Measurements from ENCODE around the gene KLF3. TPM values are rescaled to one million over a fixed set of nuclear protein-coding genes. Genes with fewer than 3 reads are reported as not detected.

Gene KLF3
- total and polyA plus RNA-seq, 9 of the 15 experiments (the other 6 are each of a cell fraction or from before 2014, with no cell fraction given) = 9.9 to 47.2 (median 18.1) TPM

DNA sequence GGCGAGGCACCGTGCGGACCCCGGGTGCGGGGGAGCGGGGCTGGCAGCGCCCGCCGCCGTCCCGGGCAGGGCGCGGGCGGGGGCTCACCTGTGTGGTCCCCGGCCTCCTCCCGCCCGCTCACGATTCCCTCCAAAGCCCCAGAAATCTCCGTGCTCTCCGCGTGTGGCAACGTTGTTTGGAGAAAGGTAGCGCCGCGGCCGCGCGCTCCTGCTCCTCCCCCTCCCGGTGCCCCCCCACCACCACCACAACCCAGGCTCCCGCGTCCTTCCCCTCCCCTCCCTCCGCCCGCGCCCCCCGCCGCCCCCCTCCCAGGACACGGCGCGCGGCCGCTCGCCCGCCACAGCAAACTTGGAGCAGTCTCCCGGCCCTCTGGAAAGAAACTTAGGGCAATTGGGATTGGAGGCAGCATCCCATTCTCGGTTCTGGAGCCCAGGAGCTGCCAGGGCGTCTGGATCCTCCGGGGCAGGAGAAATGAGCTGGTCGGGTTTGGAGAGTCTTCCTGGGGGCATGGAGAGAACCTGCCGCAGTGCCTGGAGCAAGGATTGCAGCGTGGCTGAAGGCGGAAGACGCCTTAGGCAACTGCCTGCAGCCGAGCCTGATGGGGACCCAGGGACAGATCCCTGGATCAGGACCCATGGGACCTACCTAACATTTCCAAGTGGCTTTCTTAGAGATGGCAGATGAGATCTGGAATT is 855 bp downstream of the KLF3 start (continued):
- TF ChIP-seq ELF1 (tag; IDR thresholded peaks at IDR 0.05) (peak; percentile 68), ILK (tag; IDR thresholded peaks at IDR 0.05; ENCODE audit: borderline replicate concordance, low read depth) (no peak), SP1 (CRISPR knock-in tag; IDR thresholded peaks at IDR 0.05) (no peak), RBM14 (IDR thresholded peaks at IDR 0.05; ENCODE audit: borderline replicate concordance, insufficient read depth, low read depth, low read length) (no peak), HMG20B (CRISPR knock-in tag; IDR thresholded peaks at IDR 0.05) (no peak), NELFE (IDR thresholded peaks at IDR 0.05; ENCODE audit: insufficient read depth, insufficient read length) (no peak), EHMT2 (IDR thresholded peaks at IDR 0.05) (no peak)
- TF ChIP-seq, protein P1, sequence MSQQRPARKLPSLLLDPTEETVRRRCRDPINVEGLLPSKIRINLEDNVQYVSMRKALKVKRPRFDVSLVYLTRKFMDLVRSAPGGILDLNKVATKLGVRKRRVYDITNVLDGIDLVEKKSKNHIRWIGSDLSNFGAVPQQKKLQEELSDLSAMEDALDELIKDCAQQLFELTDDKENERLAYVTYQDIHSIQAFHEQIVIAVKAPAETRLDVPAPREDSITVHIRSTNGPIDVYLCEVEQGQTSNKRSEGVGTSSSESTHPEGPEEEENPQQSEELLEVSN (IDR thresholded peaks at IDR 0.05; ENCODE audit: borderline replicate concordance in 1 of 2, extremely low read depth in 1 of 2, insufficient read depth in 1 of 2, insufficient read length in 1 of 2, low read depth in 1 of 2, low read length in 1 of 2, poor library complexity in 1 of 2, severe bottlenecking in 1 of 2) = peak; percentile 48 to 84
- TF ChIP-seq, protein P2, sequence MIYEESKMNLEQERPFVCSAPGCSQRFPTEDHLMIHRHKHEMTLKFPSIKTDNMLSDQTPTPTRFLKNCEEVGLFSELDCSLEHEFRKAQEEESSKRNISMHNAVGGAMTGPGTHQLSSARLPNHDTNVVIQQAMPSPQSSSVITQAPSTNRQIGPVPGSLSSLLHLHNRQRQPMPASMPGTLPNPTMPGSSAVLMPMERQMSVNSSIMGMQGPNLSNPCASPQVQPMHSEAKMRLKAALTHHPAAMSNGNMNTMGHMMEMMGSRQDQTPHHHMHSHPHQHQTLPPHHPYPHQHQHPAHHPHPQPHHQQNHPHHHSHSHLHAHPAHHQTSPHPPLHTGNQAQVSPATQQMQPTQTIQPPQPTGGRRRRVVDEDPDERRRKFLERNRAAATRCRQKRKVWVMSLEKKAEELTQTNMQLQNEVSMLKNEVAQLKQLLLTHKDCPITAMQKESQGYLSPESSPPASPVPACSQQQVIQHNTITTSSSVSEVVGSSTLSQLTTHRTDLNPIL (CRISPR knock-in tag; IDR thresholded peaks at IDR 0.05) = no peak
- TF ChIP-seq, protein P3, sequence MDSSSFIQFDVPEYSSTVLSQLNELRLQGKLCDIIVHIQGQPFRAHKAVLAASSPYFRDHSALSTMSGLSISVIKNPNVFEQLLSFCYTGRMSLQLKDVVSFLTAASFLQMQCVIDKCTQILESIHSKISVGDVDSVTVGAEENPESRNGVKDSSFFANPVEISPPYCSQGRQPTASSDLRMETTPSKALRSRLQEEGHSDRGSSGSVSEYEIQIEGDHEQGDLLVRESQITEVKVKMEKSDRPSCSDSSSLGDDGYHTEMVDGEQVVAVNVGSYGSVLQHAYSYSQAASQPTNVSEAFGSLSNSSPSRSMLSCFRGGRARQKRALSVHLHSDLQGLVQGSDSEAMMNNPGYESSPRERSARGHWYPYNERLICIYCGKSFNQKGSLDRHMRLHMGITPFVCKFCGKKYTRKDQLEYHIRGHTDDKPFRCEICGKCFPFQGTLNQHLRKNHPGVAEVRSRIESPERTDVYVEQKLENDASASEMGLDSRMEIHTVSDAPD (CRISPR knock-in tag; IDR thresholded peaks at IDR 0.05) = no peak
- TF ChIP-seq, protein P4, sequence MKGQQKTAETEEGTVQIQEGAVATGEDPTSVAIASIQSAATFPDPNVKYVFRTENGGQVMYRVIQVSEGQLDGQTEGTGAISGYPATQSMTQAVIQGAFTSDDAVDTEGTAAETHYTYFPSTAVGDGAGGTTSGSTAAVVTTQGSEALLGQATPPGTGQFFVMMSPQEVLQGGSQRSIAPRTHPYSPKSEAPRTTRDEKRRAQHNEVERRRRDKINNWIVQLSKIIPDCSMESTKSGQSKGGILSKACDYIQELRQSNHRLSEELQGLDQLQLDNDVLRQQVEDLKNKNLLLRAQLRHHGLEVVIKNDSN (CRISPR knock-in tag; IDR thresholded peaks at IDR 0.05) = no peak
- TF ChIP-seq, protein P5, sequence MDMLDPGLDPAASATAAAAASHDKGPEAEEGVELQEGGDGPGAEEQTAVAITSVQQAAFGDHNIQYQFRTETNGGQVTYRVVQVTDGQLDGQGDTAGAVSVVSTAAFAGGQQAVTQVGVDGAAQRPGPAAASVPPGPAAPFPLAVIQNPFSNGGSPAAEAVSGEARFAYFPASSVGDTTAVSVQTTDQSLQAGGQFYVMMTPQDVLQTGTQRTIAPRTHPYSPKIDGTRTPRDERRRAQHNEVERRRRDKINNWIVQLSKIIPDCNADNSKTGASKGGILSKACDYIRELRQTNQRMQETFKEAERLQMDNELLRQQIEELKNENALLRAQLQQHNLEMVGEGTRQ (CRISPR knock-in tag; IDR thresholded peaks at IDR 0.05) = no peak
- TF ChIP-seq, protein P6, sequence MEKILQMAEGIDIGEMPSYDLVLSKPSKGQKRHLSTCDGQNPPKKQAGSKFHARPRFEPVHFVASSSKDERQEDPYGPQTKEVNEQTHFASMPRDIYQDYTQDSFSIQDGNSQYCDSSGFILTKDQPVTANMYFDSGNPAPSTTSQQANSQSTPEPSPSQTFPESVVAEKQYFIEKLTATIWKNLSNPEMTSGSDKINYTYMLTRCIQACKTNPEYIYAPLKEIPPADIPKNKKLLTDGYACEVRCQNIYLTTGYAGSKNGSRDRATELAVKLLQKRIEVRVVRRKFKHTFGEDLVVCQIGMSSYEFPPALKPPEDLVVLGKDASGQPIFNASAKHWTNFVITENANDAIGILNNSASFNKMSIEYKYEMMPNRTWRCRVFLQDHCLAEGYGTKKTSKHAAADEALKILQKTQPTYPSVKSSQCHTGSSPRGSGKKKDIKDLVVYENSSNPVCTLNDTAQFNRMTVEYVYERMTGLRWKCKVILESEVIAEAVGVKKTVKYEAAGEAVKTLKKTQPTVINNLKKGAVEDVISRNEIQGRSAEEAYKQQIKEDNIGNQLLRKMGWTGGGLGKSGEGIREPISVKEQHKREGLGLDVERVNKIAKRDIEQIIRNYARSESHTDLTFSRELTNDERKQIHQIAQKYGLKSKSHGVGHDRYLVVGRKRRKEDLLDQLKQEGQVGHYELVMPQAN (IDR thresholded peaks at IDR 0.05; ENCODE audit: borderline replicate concordance) = 0 out of 2 replicates have a peak, but pooled peaks have one; percentile 46
- TF ChIP-seq, protein P7, sequence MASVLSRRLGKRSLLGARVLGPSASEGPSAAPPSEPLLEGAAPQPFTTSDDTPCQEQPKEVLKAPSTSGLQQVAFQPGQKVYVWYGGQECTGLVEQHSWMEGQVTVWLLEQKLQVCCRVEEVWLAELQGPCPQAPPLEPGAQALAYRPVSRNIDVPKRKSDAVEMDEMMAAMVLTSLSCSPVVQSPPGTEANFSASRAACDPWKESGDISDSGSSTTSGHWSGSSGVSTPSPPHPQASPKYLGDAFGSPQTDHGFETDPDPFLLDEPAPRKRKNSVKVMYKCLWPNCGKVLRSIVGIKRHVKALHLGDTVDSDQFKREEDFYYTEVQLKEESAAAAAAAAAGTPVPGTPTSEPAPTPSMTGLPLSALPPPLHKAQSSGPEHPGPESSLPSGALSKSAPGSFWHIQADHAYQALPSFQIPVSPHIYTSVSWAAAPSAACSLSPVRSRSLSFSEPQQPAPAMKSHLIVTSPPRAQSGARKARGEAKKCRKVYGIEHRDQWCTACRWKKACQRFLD (CRISPR knock-in tag; IDR thresholded peaks at IDR 0.05) = 0 out of 2 replicates have a peak, but pooled peaks have one; percentile 37

Measured in K562 (cell line).